GM21619 (cell line): ENCODE measurements around the gene AEBP2.
A peak's percentile ranks its signal among the peaks of the same experiment; 100 is the strongest.

Experiments used
- ATAC-seq: cut with Tn5 transposase; IDR thresholded peaks from one replicate; pipeline ENCODE4 v1.9.1; 2021; ENCODE audit not compliant: unreplicated experiment

AEBP2 gene

DNA sequence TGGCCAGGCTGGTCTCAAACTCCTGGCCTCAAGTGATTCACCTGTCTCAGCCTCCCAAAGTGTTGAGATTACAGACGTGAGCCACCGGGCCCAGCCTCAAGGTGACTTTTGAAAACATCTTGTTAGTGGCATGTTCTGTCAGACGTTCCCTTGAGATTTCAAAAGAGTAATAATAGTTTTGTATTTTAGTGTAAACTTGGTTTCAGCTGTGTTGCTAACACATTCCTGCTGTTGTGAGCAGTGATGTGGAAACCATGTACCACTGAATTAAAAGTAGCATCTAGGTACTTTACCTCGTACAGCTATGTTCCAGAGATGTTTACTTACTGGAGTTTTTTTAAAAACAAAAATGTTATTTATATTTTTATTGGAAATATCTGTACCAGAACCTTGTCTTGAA lies 111.3 kb downstream of the AEBP2 start:
- peak; percentile 38 for ATAC-seq

- peak; percentile 86 for ATAC-seq
Observed at GRCh38 chr12:19552441-19553097, 113.3 kb downstream of the AEBP2 start.

- ATAC-seq: no peak
Observed at GRCh38 chr12:19553175-19553574, 113.9 kb downstream of the AEBP2 start.

GRCh38 chr12:19561411-19561961 lies 122.2 kb downstream of the AEBP2 start:
- ATAC-seq: no peak
